Peyer's patch (tissue), 4 donors: ENCODE measurements around the gene OLFM3.

Experiments
- POLR2A ChIP-seq, 2 donors: fragments of 450-650 bp; IDR thresholded peaks; one replicate each; pipeline ENCODE4 v1.5.1; 2017; ENCODE audit warnings: antibody characterized with exemption in 2 of 2, mild to moderate bottlenecking in 2 of 2, moderate library complexity in 2 of 2
- TF ChIP-seq, protein P1 (sequence below), 6 experiments: fragments of 450-650 bp in 4 of 6; fragments of 200-600 bp in 2 of 6; sonication (generic) in 1 of 6; IDR thresholded peaks; one replicate each; pipeline ENCODE4 v1.5.1; 2017 to 2019; ENCODE audit warnings: antibody characterized with exemption in 6 of 6, mild to moderate bottlenecking in 3 of 6, moderate library complexity in 1 of 6

DNA sequence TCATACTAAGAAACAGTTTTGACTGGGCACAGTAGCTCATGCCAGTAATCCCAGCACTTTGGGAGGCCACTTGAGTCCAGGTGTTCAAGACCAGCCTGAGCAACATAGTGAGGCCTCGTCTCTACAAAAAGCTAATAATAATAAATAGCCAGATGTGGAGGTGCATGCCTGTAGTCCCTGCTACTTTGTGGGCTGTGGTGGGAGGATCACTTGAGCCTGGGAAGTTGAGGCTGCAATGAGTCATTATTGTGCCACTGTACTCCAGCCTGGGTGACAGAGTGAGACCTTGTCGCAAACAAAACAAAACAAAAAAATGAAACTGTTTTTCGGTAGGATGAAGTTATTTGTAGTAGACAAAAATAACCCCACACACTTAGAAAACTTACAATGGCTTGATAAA is 19.0 kb upstream of the OLFM3 start:
- TF ChIP-seq, protein P1, sequence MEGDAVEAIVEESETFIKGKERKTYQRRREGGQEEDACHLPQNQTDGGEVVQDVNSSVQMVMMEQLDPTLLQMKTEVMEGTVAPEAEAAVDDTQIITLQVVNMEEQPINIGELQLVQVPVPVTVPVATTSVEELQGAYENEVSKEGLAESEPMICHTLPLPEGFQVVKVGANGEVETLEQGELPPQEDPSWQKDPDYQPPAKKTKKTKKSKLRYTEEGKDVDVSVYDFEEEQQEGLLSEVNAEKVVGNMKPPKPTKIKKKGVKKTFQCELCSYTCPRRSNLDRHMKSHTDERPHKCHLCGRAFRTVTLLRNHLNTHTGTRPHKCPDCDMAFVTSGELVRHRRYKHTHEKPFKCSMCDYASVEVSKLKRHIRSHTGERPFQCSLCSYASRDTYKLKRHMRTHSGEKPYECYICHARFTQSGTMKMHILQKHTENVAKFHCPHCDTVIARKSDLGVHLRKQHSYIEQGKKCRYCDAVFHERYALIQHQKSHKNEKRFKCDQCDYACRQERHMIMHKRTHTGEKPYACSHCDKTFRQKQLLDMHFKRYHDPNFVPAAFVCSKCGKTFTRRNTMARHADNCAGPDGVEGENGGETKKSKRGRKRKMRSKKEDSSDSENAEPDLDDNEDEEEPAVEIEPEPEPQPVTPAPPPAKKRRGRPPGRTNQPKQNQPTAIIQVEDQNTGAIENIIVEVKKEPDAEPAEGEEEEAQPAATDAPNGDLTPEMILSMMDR (IDR thresholded peaks at IDR 0.05) = no peak
- no peak for TF ChIP-seq POLR2A (IDR thresholded peaks at IDR 0.05)
